Pancreas (tissue), 10 donors: ENCODE results near the gene RAB40A. TPM values are rescaled to one million over a fixed set of nuclear protein-coding genes. Genes with fewer than 3 reads are reported as not detected.
A peak's percentile ranks its signal among the peaks of the same experiment; 100 is the strongest.

Experiments
- ATAC-seq, 4 donors: fragments of 200-7000 bp; cut with Tn5 transposase; one replicate each; pipeline versions ENCODE4 v1.8.0 to v1.9.1; 2020; ENCODE audit warnings: mild to moderate bottlenecking in 4 of 4, moderate library complexity in 4 of 4
- DNase-seq, 6 donors: peaks; one replicate each; pipeline ENCODE4 v3.0.0-alpha.2; 2020
- FAIRE-seq: peaks from 2 replicates; lab custom pipeline; 2012; peaks lifted over from hg19 to GRCh38; lab: Jason Lieb, UNC
- H3K27ac ChIP-seq, 4 donors: fragments of 200-600 bp; sonication (generic); 1 replicate in 3 of 4; 2 replicates in 1 of 4; pipeline versions ENCODE4 v1.5.0 to v1.8.0; 2020
- H3K27me3 ChIP-seq, 4 donors: fragments of 200-600 bp; one replicate each; pipeline ENCODE4 v1.8.0; 2021
- H3K36me3 ChIP-seq, 3 donors: fragments of 200-600 bp; sonication (generic) in 1 of 3; one replicate each; pipeline versions ENCODE4 v1.5.0 to v1.8.0; 2020 to 2021
- H3K4me1 ChIP-seq, 3 donors: fragments of 200-600 bp; one replicate each; pipeline ENCODE4 v1.8.0; 2021
- H3K4me3 ChIP-seq, 4 donors: fragments of 200-600 bp; sonication (generic) in 2 of 4; one replicate each; pipeline versions ENCODE4 v1.5.0 to v1.8.0; 2020 to 2021
- H3K9me3 ChIP-seq, 4 donors: fragments of 200-600 bp; one replicate each; pipeline ENCODE4 v1.8.0; 2021
- CTCF ChIP-seq, 4 donors: fragments of 200-600 bp; sonication (generic) in 3 of 4; IDR thresholded peaks; one replicate each; pipeline versions ENCODE4 v1.5.0 to v1.8.0; 2021; ENCODE audit warnings: antibody characterized with exemption in 4 of 4
- WGBS, 2 donors: extraction: QIAGEN DNeasy Blood & Tissue Kit; methylation state at CpG; one replicate each; pipeline ENCODE4 v1.1.7; 2013; 5-methylcytosine and 5-hydroxymethylcytosine counted together
- intact Hi-C, 3 donors: fragments of 100-400 bp; cut with DNase I; formaldehyde crosslinking; loops; one replicate each; pipeline versions ENCODE4 v1.11.1 to v1.14.2; 2022
- polyA plus RNA-seq, 2 donors: library from polyadenylated mRNA; stranded (reverse); fragments of 200-250 nt; gene quantifications; one replicate each; pipeline ENCODE4 v1.2.3, GENCODE V29; 2013
- total RNA-seq, 6 donors: library from RNA; stranded (reverse); fragmentation: NEBNext Ultra II Directional in 4 of 6; extraction: Animal tissue kit (Norgen Biotek cat#: 25700) in 4 of 6; gene quantifications; one replicate each; pipeline versions ENCODE4 v1.2.1 to v1.2.4, GENCODE V29; 2021 to 2023
- donor health status: healthy with polysubstance abuse.
- donor health status: DM: no; HTN: no; CAD: no; lungs with moderate emphysema.
- donor health status: DM: no; HTN: no; CAD: no.
- donor health status: control.
- donor health status: control.
- donor health status: Bipolar disorder and iron deficiency.
- donor health status: DM: yes; HTN: yes; CAD: no.
- donor health status: DM: no; HTN: no; CAD: no.
- donor health status: DM: no; HTN: no; CAD: no.
- donor health status: DM: yes; HTN: yes; CAD: no.

Gene RAB40A
- total and polyA plus RNA-seq, 8 donors: 0.06 to 0.19 (median 0.12) TPM; not detected in 1

- peaks cover 0 to 7% (median 0%) of the 10 kb centered on the region in 3 donors for H3K4me1 ChIP-seq
These were observed 37.8 kb upstream of the RAB40A start for GRCh38 chrX:103556963-103557612.

GRCh38 chrX:103554687-103555424 lies 35.6 kb upstream of the RAB40A start:
- no peak for FAIRE-seq
- no peak overlapping the region for H3K27ac ChIP-seq
- H3K4me1 ChIP-seq: peaks cover 0 to 9% (median 0%) of the 10 kb centered on the region in 3 donors
- no peaks in the 10 kb centered on the region for H3K36me3 ChIP-seq
- H3K9me3 ChIP-seq: no peaks in the 10 kb centered on the region
- H3K27me3 ChIP-seq: peaks cover 0 to 4% (median 0%) of the 10 kb centered on the region in 4 donors
- no peak overlapping the region for H3K4me3 ChIP-seq
- TF ChIP-seq CTCF (IDR thresholded peaks at IDR 0.05): no peak
- peak in 2 of 4 donors; percentile 22 to 30 for ATAC-seq
- intact Hi-C loops: no loop called here
- 34 to 42% methylated on average over 19 of the region's 19 CpGs for WGBS, 2 donors
- peak in 3 of 6 donors; percentile 2 to 18 (median 12) for DNase-seq

More at GRCh38 chrX:103556963-103557612, 37.8 kb upstream of the RAB40A start:
- Histone ChIP-seq H3K4me3 (no peak overlapping the region), H3K9me3 (no peaks in the 10 kb centered on the region), H3K36me3 (no peaks in the 10 kb centered on the region), H3K27me3 (peaks cover 0 to 4% (median 0%) of the 10 kb centered on the region in 4 donors), H3K27ac (no peak overlapping the region)
- 55 to 57% methylated on average over 2 of the region's 2 CpGs for WGBS, 2 donors
- DNase-seq: peak in 1 of 6 donors; percentile 23
- no peak for FAIRE-seq
- intact Hi-C loops: no loop called here
- ATAC-seq: peak in 2 of 4 donors; percentile 37 to 67
- TF ChIP-seq CTCF (IDR thresholded peaks at IDR 0.05): no peak

GRCh38 chrX:103552236-103552635 lies 32.9 kb upstream of the RAB40A start:
- Histone ChIP-seq H3K27me3 (no peaks in the 10 kb centered on the region), H3K4me3 (no peak overlapping the region), H3K9me3 (no peaks in the 10 kb centered on the region), H3K27ac (no peak overlapping the region), H3K36me3 (no peaks in the 10 kb centered on the region), H3K4me1 (peaks cover 0 to 9% (median 0%) of the 10 kb centered on the region in 3 donors)
- no peak for TF ChIP-seq CTCF (IDR thresholded peaks at IDR 0.05)
- WGBS, 2 donors: 13 to 25% methylated on average over 1 of the region's 1 CpG
- FAIRE-seq (no peak), ATAC-seq (peak; percentile 69 to 78 (median 73)), DNase-seq (no peak)
- intact Hi-C loops: no loop called here

- intact Hi-C loops: no loop called here
- ATAC-seq: no peak
- DNase-seq: no peak
- no peak for FAIRE-seq
- no peaks in the 10 kb centered on the region for H3K36me3 ChIP-seq
- peaks cover 0 to 5% (median 0%) of the 10 kb centered on the region in 4 donors for H3K27me3 ChIP-seq
- no peak overlapping the region for H3K27ac ChIP-seq
- H3K4me1 ChIP-seq: peaks cover 0 to 9% (median 0%) of the 10 kb centered on the region in 3 donors
- no peak for TF ChIP-seq CTCF (IDR thresholded peaks at IDR 0.05)
- no peaks in the 10 kb centered on the region for H3K9me3 ChIP-seq
- WGBS, 2 donors: 59 to 67% methylated on average over 3 of the region's 3 CpGs
- no peak overlapping the region for H3K4me3 ChIP-seq
These were observed 31.2 kb upstream of the RAB40A start for GRCh38 chrX:103550415-103551051.
